Epithelial cell of umbilical artery (primary cell): ENCODE results near the gene ZNF385C. TPM values are rescaled to one million over a fixed set of nuclear protein-coding genes. Genes with fewer than 3 reads are reported as not detected.

Source experiments
- total RNA-seq: library from RNA; depleted of rRNA; stranded (reverse); fragments of >200 nt; gene quantifications from 2 replicates; pipeline ENCODE4 v1.2.3, GENCODE V29; 2014

Gene ZNF385C, protein sequence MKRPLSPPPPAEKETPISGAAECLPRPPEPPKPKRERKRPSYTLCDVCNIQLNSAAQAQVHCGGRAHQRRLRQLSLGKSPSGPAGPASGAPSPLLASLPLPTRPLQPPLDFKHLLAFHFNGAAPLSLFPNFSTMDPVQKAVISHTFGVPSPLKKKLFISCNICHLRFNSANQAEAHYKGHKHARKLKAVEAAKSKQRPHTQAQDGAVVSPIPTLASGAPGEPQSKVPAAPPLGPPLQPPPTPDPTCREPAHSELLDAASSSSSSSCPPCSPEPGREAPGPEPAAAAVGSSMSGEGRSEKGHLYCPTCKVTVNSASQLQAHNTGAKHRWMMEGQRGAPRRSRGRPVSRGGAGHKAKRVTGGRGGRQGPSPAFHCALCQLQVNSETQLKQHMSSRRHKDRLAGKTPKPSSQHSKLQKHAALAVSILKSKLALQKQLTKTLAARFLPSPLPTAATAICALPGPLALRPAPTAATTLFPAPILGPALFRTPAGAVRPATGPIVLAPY
- not detected in 2 replicates for total RNA-seq

DNA sequence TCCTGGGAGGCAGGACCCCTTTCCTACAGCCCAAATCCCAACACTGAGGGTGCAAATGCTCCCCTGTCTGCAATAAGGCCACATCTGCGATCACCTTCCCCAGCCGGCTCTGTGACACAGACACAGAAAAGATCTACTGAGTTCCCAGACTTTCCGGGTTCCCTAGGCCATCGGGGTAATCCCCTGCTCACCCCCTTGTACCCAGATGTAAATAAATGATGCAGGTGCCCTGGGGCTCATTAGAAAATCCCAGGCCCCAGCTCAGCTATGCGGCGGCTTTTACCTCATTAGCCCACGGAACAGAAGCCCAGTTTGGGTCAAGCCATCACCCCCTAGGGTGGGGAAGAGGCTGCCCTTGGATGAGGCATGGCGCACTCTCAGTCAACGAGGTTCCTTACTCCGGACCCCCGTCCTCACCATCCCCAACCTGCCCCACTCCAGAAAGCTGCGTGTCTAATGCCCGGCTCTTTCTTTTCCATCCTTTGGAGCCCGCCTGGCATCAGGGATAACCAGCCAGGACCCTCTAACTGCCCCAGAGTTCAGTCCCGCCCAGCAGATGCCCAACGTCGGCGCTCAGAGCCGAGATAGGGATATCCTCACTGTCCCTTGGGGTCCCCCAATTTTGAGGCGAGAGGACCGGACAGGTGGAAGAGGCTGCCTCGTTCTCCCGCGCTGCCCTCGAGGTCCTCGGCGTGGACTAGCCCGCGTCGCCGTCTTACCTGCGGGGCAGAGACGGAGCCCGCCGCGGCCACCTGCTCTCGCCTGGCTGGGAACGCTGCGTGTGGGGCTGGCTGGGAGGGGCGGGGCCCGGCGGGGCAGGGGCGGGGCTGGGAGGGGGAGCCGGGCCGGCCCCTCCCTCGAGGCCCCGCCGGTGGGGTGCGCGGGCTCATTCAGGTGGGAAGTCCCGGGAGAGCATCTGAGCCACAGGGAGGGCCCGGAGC, at the start of gene ZNF385C:
TSS of gene ZNF385C (minus strand) at position 783 of the 941 bp plus-strand sequence. CDS start 35,417 bp downstream, outside the sequence.

DNA sequence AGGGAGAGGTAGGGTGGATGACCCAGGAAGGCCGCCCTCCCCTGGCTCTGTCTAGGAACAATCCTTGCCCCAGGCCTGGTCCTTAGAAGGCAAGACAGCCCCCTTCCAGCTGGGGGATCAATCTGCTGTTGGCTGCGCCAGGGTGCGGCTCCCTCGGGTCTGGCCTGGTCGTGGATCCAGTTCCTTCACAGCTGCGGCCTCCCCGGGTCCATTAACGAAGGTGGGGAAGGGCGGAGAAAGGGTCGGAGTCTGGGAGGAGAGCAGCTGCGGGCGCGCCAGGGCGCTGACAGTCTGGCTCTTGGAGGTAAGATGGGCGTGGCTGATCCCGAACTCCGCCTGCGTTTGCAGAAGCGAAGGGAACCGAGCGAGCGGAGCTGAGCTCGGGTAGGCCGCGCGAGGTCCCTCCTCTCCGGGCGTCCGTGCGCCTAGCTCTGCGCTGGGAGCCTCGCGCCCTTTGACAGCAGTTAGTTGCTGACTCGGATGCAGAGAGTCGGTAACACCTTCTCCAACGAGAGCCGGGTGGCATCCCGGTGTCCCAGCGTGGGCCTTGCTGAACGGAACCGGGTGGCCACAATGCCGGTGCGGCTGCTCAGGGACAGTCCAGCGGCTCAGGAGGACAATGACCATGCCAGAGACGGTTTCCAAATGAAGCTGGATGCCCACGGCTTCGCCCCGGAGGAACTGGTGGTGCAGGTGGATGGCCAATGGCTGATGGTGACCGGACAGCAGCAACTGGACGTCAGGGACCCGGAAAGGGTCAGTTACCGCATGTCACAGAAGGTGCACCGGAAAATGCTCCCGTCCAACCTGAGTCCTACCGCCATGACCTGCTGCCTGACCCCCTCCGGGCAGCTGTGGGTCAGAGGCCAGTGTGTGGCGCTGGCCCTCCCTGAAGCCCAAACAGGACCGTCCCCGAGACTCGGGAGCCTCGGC, 24.4 kb upstream of the ZNF385C start, which contains the start of gene HSPB9:
TSS of gene HSPB9 (plus strand) at position 434 of the 933 bp plus-strand sequence. CDS start at position 481, 47 bp downstream.

DNA sequence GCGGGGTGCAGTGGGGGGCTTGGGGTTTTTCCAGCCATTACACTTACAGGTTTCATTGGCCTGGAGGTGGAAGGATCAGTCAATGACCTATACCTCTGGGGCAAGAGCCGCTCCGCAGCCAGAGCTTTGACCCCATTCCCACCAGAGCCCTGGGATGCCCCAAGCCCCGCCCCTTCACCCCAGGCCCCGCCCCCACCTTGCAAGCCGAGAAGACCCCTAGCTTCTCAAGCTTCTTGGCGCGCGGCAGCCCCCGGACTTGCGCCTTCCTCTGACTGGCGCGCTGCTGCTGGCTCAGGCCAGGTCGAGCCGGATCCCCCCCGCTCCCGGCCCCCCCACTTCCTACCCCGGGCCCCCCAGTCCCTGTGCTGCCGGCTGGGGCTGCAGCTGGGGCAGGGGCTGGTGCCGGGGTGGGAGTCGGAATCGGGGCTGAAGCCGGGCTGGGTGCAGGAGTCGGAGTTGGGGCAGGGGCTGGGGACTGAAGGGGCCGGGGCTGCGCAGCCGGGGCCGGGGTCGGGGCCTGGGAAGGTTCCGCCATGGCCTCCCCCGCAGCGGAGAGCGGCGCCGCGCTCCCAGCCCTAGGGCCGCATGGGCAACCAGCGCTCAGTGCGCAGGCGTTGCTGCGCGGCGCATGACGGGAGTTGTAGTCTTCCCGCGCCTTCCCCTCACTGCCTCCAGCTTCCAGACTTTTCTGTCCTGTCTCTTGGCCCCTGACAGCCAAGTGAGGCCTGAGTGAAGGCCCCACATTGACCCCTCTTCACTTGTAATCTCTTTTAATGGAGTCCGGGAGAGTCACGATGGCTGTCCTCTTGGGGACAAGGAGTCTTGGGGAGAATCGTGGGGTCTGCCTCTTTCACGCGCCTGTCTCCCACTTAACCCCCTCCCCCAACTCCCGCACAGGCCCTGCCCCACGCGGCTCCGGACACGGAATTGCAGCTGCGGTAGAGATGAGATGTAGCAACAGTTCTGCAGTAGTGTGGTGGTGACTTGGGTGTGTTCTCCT, 22.8 kb upstream of the ZNF385C start, which contains the start of gene KAT2A:
TSS of gene KAT2A (minus strand) at position 598 of the 1,000 bp plus-strand sequence. CDS start at position 535, 63 bp downstream.

DNA sequence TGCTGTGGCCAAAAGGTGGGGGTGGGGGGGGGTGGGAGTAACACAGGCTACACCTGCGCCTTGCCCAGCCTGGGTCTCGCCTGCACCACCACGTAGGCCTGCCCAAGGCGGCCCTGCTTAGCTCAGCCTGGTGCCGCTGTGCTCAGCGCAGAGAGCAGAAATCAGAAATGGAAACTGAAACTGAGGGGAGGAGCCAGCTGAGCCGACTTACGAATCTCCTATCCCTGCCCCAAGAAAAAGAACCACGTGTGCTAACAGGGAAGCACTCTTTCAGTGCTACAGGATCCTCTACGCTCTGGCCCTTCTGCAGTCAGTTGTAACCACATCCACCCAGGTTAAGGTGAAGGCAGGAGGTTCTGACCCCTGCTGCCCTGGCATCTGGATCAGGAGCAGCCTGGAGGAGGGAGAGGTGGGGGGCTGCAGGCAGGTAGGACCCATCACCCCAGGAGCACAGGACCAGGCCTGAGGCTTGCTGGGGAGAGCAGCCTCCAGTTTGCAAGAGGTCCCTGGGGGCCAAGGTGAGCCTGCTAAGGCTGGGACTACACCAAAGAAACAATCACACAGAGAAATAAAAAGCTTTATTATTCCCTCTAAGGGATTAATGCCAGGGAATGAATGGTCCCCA, 14.4 kb upstream of the ZNF385C start, which contains the start of gene DHX58:
TSS of gene DHX58 (minus strand) at position 163 of the 625 bp plus-strand sequence. CDS start 822 bp downstream, outside the sequence.

DNA sequence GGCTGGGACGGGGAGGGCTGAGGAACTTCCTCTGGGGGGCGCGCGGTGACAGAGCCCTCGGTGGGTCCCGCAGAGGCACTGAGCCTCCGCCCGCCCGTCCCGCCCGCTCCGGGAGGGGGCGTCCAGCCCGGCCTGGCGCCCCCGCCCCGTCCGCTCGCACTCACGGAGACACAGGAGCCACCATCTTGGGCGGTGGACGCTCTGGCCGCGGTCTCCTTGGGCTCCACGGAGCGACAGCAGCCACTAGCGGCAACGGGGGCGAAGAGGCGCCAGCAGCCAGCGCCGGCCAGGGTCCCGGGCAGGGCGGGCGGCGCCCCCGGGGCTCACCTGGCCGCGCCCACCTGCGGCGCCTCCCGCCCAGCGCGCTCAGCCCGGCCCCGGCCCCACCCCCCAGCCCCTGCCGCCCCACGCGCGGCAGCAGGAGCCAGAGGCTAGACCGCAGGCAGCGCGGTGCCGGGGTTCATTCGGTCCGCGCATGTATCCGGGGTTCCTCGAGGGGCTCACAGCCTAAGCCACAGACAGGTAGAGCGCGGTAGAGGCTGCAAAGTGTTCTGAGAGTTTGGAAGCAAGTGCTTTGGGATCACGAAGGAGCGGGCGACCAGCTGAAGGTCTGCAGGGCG, 47.8 kb downstream of the ZNF385C start, which contains the start of gene C17orf113:
TSS of gene C17orf113 (minus strand) at position 209 of the 620 bp plus-strand sequence. CDS start 7,225 bp downstream, outside the sequence.

DNA sequence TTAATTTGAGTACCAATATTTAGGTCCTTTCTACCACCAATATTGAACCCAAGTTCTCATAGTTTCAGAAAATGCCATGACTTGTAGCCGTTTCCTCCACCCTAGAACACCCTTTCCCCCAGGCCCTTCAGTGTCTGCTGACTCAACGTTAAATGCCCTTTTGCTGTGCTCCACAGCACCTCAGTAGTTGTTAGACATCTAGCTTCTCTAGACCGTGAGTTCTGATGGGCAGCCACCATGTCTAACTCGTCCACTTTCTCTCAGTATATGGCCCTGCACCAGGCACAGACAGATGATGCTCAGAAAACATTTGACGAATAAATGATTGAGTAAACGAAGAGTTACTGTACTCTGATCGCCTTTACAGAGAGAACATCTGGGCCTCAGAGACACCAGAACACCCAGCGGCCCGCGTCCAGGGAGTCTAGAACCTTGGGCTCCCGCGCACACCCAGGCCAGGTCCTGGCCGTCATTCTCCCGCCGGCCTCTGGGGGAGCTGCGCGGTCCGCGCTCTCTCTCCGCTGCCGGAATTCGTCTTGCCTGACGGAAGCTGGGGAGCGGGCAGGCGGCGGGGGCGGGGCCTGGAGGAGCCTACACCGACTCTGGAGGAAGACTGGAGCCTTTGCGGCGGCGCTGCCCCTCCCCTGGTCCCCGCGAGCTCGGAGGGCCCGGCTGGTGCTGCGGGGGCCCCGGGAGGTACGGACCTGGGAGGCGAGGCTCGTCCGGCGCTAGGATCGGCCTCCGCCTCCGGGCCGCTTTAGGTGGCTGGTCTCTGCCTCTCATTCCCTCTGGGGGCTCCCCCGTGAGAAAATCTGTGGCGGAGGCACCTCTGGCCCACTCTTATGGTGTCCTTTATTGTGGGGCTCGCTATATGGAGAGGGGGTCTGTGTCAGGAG, 78.5 kb downstream of the ZNF385C start, which contains the start of gene NKIRAS2:
TSS of gene NKIRAS2 (plus strand) at position 582 of the 896 bp plus-strand sequence. CDS start 1,488 bp downstream, outside the sequence.

DNA sequence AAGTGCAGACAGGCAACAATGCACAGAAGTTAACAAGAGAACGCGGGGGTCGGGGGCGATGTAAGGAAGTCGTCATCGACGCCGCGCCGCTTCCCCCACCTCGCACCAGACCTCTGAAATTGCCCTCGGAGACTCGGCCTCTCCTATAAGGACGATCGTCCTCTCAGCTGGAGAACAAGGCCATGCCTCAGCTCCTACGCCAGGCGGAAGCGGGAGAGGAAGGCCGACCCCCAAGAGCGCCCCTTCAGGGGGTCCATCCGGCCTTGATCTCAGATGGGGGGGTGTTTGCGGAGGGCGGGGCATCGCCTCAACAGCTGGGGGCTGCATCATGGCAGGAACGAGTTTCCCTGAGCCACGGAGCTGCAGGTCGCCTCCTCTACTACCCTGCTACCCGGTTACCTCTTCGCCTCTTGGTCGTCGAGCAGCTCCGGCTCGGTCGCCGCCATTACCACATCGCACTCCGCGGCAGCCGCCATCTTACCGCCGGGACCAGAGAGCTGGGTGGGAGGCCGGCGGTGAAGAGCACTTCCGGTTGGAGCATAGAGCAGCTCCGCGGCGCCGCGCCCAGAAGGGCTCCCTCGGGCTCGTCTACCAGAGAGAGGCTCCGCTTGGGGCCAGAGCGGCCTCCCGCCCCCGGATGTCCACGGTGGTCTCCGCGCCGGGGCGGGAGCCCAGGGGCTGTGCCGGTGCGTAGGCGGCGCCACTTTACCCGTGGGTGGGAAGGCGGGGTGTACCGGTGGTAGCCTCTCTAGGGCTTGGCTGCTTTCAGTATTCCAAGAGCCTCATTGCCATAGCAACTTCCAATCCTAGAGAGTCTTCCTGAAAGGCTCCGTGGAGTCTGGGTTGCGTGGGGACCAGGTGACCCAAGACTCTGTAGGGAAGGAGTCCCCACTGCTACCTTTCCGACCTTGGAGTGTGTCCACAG, 81.1 kb downstream of the ZNF385C start, which contains the start of gene DNAJC7:
TSS of gene DNAJC7 (minus strand) at position 499 of the 925 bp plus-strand sequence. CDS start at position 476, 23 bp downstream.

Other genes starting within 250 kb of the ZNF385C start
- gene KLHL11, start 233.1 kb downstream of the ZNF385C start, total RNA-seq = 28.3 and 33.1 TPM in 2 replicates
- gene ACLY, start 179.5 kb downstream of the ZNF385C start, total RNA-seq = 275 and 278 TPM in 2 replicates
- 0.32 TPM in 1 of 2 replicates, not detected in the other for gene ODAD4, start 167.9 kb downstream of the ZNF385C start, total RNA-seq
- 36.1 and 65.5 TPM in 2 replicates for gene CNP, start 131.7 kb downstream of the ZNF385C start, total RNA-seq
- gene DNAJC7, start 81.0 kb downstream of the ZNF385C start, total RNA-seq = 78.9 and 90.9 TPM in 2 replicates
- gene NKIRAS2, start 78.4 kb downstream of the ZNF385C start, total RNA-seq = 36.4 and 41.0 TPM in 2 replicates
- 0.15 and 0.32 TPM in 2 replicates for gene C17orf113, start 47.9 kb downstream of the ZNF385C start, total RNA-seq
- gene DHX58, start 14.2 kb upstream of the ZNF385C start, total RNA-seq = 5.8 and 41.5 TPM in 2 replicates
- gene KAT2A, start 22.9 kb upstream of the ZNF385C start, total RNA-seq = 4.9 and 11.4 TPM in 2 replicates
- 0.15 TPM in 1 of 2 replicates, not detected in the other for gene HSPB9, start 24.3 kb upstream of the ZNF385C start, total RNA-seq
- gene RAB5C, start 56.5 kb upstream of the ZNF385C start, total RNA-seq = 62.2 and 75.4 TPM in 2 replicates
- gene KCNH4, start 82.7 kb upstream of the ZNF385C start, total RNA-seq = not detected in 2 replicates
- gene HCRT, start 87.0 kb upstream of the ZNF385C start, total RNA-seq = not detected in 2 replicates
- 14.0 and 22.8 TPM in 2 replicates for gene GHDC, start 96.0 kb upstream of the ZNF385C start, total RNA-seq
- 32.2 and 40.1 TPM in 2 replicates for gene STAT5B, start 177.9 kb upstream of the ZNF385C start, total RNA-seq
- gene STAT5A, start 190.0 kb upstream of the ZNF385C start, total RNA-seq = 32.8 and 44.1 TPM in 2 replicates